IPS-NIHi7 (cell line): ENCODE results near the gene FTCDNL1.

ENCODE experiments used
- DNase-seq: peaks from one replicate; pipeline ENCODE4 v3.0.0; 2012; ENCODE audit warnings: mixed read lengths; ENCODE audit errors: extremely low spot score

Gene FTCDNL1

GRCh38 chr2:199850718-199851500, at the start of gene FTCDNL1:
Gene FTCDNL1, minus strand, starts transcription at chr2:199851192. Its CDS starts 2,230 bp downstream, at chr2:199848962.
- peak; percentile 55 for DNase-seq

GRCh38 chr2:199896617-199897016, 45.6 kb upstream of the FTCDNL1 start:
- no peak for DNase-seq

GRCh38 chr2:199895406-199895805, 44.4 kb upstream of the FTCDNL1 start:
- no peak for DNase-seq

GRCh38 chr2:199883474-199884212, 32.7 kb upstream of the FTCDNL1 start:
- DNase-seq: no peak

- no peak for DNase-seq
Measured at GRCh38 chr2:199882667-199883066, 31.7 kb upstream of the FTCDNL1 start.

- no peak for DNase-seq
Measured at GRCh38 chr2:199875400-199875799, 24.4 kb upstream of the FTCDNL1 start.

GRCh38 chr2:199874209-199874608, 23.2 kb upstream of the FTCDNL1 start:
- no peak for DNase-seq

GRCh38 chr2:199870581-199870980, 19.6 kb upstream of the FTCDNL1 start:
- no peak for DNase-seq

- DNase-seq: no peak
Measured at GRCh38 chr2:199869653-199870052, 18.7 kb upstream of the FTCDNL1 start.

- no peak for DNase-seq
Measured at GRCh38 chr2:199869227-199869541, 18.2 kb upstream of the FTCDNL1 start.

- DNase-seq: no peak
Measured at GRCh38 chr2:199868431-199869226, 17.6 kb upstream of the FTCDNL1 start.

GRCh38 chr2:199865905-199866304, 14.9 kb upstream of the FTCDNL1 start:
- no peak for DNase-seq

- DNase-seq: no peak
Measured at GRCh38 chr2:199862788-199863187, 11.8 kb upstream of the FTCDNL1 start.

GRCh38 chr2:199861132-199861774, 10.3 kb upstream of the FTCDNL1 start:
- DNase-seq: no peak

- DNase-seq: peak; percentile 17
Measured at GRCh38 chr2:199855812-199856211, 4.8 kb upstream of the FTCDNL1 start.

- no peak for DNase-seq
Measured at GRCh38 chr2:199851883-199852282, 891 bp upstream of the FTCDNL1 start.

GRCh38 chr2:199851501-199851810, 464 bp upstream of the FTCDNL1 start:
- no peak for DNase-seq

GRCh38 chr2:199850218-199850717, 724 bp downstream of the FTCDNL1 start:
- DNase-seq: no peak

GRCh38 chr2:199848389-199849130, 2.4 kb downstream of the FTCDNL1 start:
- no peak for DNase-seq

- no peak for DNase-seq
Measured at GRCh38 chr2:199847181-199847864, 3.7 kb downstream of the FTCDNL1 start.
